GM21717 (cell line): ENCODE measurements around the gene ACAP2.
A peak's percentile ranks its signal among the peaks of the same experiment; 100 is the strongest.
"Not testable (repeated sequence)": the region's sequence is repeated elsewhere in the genome, so short reads cannot be mapped to it uniquely, and the experiment has no call there.

Experiments
- ATAC-seq: cut with Tn5 transposase; IDR thresholded peaks from one replicate; pipeline ENCODE4 v1.9.1; 2021; ENCODE audit warnings: mild to moderate bottlenecking, moderate library complexity; ENCODE audit not compliant: unreplicated experiment

Gene ACAP2

GRCh38 chr3:195442573-195443390, at the start of gene ACAP2:
Gene ACAP2 (minus strand): TSS chr3:195443020. CDS start chr3:195442847, 173 bp downstream.
- peak; percentile 91 for ATAC-seq

DNA sequence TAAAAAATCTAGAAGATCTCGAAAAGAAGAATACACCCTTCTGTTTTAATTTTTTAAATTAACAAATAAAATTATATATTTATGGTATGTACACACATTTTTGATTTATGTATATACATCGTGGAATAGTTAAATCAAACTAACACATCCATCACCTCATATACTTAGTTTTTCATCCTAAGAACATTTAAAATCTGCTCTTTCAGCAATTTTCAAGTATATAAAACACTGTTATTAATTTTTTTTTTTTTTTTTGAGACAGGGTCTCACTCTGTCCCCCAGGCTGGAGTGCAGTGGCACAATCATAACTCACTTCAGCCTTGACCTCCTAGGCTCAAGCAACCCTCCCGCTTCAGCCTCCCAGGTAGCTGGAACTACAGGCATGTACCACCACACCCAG, 32.8 kb upstream of the ACAP2 start:
- no peak for ATAC-seq

- ATAC-seq: not testable (repeated sequence)
Observed at GRCh38 chr3:195475116-195475515, 32.3 kb upstream of the ACAP2 start.

- no peak for ATAC-seq
Observed at GRCh38 chr3:195468841-195469240, 26.0 kb upstream of the ACAP2 start.

DNA sequence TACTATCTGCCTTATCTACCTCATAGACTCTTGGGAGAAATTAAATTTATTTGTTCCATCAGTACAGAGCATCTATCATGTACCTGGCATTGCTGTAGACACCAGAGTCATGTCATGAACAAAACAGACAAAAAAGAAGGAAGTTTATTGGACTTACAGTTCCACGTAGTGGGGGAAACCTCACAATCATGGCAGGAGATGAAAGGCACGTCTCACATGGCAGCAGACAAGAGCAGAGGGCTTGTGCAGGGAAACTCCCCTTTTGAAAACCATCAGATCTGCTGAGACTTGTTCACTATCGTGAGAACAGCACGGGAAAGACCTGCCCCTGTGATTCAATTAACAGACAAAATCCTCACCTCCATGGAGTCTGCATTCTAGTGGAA, 25.6 kb upstream of the ACAP2 start:
- no peak for ATAC-seq

DNA sequence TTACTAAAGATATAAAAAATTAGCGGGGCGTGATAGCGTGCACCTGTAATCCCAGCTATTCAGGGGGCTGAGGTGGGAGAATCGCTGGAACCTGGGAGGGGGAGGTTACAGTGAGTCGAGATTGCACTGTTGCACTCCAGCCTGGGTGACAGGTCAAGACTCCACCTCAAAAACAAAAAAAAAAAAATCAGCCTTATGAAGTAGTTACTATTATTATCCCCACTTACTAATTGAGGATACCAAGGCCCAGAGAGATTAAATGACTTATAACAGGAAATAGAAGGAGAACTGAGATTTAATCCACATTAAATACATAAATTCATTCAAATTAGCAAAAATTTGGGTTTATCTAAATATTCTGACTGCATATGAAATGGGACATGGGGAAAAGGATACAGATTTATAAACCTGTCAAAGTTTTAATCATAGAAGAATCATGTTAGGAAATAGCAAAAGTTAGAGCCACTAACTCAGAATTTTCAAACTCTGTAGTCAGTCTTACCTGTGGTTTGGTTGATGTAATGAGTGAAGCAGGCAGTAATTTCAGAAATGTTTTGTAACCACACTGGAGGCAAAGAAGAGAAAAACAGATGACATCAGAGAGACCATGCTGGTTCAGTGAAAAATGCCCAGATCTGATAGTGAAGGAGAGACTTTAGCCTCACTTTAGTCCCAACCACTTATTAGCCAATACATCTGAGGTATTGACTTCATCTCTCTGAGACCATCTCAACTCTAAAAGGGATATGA, 25.0 kb upstream of the ACAP2 start:
- no peak for ATAC-seq

DNA sequence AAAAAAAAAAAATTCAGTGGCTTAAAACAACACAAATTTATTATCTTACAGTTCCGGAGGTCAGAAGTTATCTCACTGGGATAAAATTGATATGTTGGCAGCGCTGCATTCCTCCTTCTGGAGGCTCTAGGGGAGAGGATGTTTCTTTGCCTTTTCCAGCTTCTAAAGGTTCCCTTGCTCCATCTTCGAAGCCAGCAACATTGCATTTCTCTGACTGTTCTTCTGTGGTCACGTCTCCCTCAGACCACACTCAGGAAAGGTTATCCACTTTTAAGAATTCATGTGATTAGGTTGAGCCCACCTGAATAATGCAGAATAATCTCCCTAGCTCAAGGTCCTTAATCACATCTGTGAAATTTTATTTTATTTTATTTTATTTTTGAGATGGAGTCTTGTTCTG, 23.4 kb upstream of the ACAP2 start:
- no peak for ATAC-seq

DNA sequence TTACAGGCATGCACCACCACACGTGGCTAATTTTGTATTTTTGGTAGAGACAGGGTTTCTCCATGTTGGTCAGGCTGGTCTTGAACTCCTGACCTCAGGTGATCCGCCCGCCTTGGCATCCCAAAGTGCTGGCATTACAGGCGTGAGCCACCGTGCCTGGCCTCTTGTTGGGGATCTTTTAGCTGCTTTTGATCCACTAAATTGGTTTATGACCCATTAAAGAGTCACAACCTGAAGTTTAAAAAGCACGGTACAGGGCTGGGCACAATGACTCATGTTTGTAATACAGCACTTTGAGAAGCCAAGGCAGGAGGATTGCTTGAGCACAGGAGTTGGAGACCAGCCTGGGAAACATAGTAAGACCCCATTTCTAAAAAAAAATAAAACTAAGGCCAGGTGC, 20.1 kb upstream of the ACAP2 start:
- not testable (repeated sequence) for ATAC-seq

- ATAC-seq: no peak
Observed at GRCh38 chr3:195462308-195462610, 19.4 kb upstream of the ACAP2 start.

GRCh38 chr3:195461594-195462307, 18.9 kb upstream of the ACAP2 start:
- ATAC-seq: no peak

DNA sequence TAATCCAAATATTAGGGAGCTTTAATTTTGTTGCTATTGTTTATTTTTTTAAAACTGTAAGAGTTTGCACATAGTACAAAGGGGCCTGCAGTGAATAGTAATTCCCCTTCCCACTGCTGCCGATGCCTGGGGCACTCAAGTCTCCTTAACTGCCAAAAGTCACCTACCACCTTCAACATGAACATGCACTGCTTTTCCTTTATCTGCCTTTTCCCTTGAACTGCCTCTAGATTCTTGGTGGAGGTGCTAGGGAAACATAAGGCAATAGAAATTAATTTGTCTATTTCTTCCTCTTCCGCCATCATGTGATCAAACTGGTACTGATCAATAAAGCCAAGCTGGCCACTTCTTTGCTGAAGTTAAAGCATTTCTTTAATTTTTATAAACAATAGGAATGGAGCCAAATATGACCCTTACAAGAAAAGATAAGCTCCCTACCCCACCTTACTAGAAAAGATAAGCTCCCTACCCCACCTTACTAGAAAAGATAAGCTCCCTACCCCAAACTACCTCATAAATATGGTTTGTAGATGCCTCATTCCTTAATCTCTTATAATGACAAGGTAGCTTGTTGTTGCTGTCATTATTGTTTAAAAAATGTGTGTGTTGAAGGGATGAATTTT, 17.4 kb upstream of the ACAP2 start:
- ATAC-seq: no peak

DNA sequence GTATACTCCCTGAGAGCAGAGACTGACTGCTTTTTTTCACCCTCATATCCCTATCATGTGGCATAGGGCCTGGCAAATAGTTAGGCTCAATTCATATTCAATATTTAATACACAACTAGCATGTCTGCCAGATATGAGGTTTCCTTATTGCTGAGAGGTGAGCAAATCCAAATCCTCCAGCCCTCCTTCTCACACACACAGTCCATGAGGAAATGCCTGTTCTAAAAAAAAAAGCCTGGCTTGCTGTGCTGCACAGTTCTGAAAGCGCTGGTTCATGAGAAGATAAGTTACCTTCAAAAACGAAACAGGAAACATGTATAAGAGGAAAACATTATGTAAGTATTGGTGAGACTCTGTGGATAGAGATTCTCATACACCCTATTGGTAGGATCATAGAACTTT, 15.5 kb upstream of the ACAP2 start:
- ATAC-seq: peak; percentile 56

GRCh38 chr3:195455789-195456188, 13.0 kb upstream of the ACAP2 start:
- no peak for ATAC-seq

DNA sequence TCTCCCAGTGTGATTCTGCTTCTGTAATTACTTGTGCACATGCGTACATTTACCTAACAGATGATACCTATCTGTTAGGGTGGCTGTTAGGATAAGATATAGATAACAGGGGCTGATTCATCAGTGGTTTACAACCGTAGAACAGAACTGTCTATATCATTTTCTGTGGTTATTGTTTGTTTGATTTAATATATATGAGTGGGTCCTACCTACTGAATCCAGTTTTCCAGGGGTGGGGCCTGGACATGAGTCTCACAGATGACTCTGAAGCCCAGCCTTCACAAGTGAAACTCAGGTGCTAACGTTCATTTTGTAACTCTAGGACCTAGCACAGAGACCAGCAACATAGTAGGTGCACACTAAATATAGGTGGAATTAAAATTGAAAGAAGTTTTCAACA, 10.4 kb upstream of the ACAP2 start:
- ATAC-seq: no peak

- no peak for ATAC-seq
Observed at GRCh38 chr3:195451373-195452015, 8.7 kb upstream of the ACAP2 start.

- no peak for ATAC-seq
Observed at GRCh38 chr3:195450731-195451229, 8.0 kb upstream of the ACAP2 start.

- no peak for ATAC-seq
Observed at GRCh38 chr3:195448205-195448875, 5.5 kb upstream of the ACAP2 start.

- no peak for ATAC-seq
Observed at GRCh38 chr3:195447201-195447600, 4.4 kb upstream of the ACAP2 start.

GRCh38 chr3:195446359-195446758, 3.5 kb upstream of the ACAP2 start:
- ATAC-seq: no peak

DNA sequence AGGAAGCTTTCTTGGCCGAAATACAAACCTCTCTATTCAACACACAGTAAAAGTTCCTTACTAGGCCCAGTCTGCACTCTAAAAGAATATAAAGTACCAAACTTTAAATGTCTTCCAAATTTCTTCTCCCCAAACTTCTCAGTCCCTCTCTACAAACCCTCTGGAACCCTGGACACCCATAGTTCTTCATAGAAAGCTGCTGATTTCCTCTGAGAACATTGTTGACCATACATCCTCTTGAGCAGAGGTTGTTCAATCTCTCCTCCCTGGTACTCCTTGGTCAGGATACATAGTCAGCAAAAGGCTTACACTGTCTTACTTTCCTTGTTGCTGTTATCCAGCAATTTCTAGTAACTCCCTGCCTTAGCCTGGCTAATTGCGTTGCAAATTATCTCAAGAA, 3.1 kb upstream of the ACAP2 start:
- no peak for ATAC-seq
